HEK293T (cell line): ENCODE data around the gene ZNRD2.
"Not testable (repeated sequence)": the region's sequence is repeated elsewhere in the genome, so short reads cannot be mapped to it uniquely, and the experiment has no call there.

ENCODE experiments used
- CTCF ChIA-PET: fragments of 350-600 bp; formaldehyde crosslinking; extraction: SDS; loops from one replicate; lab custom pipeline; 2021; ENCODE audit warnings: antibody characterized with exemption, inconsistent platforms; lab: Yijun Ruan, JAX
- POLR2A ChIA-PET: fragments of 350-600 bp; formaldehyde crosslinking; extraction: SDS; loops from one replicate; lab custom pipeline; 2020; ENCODE audit warnings: antibody characterized with exemption, inconsistent platforms; lab: Yijun Ruan, JAX
- DNase-seq: peaks from one replicate; pipeline ENCODE4 v3.0.0; 2012; ENCODE audit warnings: mixed read lengths; ENCODE audit errors: extremely low spot score
- ARNT ChIP-seq: fragments of 450-650 bp; IDR thresholded peaks from 2 replicates; pipeline ENCODE4 v1.6.1; 2017; ENCODE audit warnings: mild to moderate bottlenecking
- BHLHE40 ChIP-seq: fragments of 450-650 bp; IDR thresholded peaks from 2 replicates; pipeline ENCODE4 v1.6.1; 2016; ENCODE audit warnings: mild to moderate bottlenecking, moderate library complexity, borderline replicate concordance
- CTBP1 ChIP-seq: fragments of 450-650 bp; IDR thresholded peaks from 2 replicates; pipeline ENCODE4 v1.6.1; 2016; ENCODE audit warnings: borderline replicate concordance
- ELF4 ChIP-seq: fragments of 450-650 bp; IDR thresholded peaks from 2 replicates; pipeline ENCODE4 v1.6.1; 2017; ENCODE audit warnings: antibody characterized with exemption
- FOXA1 ChIP-seq: fragments of 450-650 bp; IDR thresholded peaks from 2 replicates; pipeline ENCODE4 v1.6.1; 2016; ENCODE audit warnings: mild to moderate bottlenecking
- FOXK2 ChIP-seq: fragments of 450-650 bp; IDR thresholded peaks from 2 replicates; pipeline ENCODE4 v1.6.1; 2016; ENCODE audit warnings: mild to moderate bottlenecking
- FOXM1 ChIP-seq: fragments of 450-650 bp; IDR thresholded peaks from 2 replicates; pipeline ENCODE4 v1.6.1; 2017; ENCODE audit warnings: mild to moderate bottlenecking, borderline replicate concordance
- HDGF ChIP-seq: fragments of 450-650 bp; IDR thresholded peaks from 2 replicates; pipeline ENCODE4 v1.6.1; 2017; ENCODE audit warnings: antibody characterized with exemption, borderline replicate concordance
- L3MBTL2 ChIP-seq: fragments of 450-650 bp; conservative IDR thresholded peaks from 2 replicates; pipeline ENCODE4 v1.6.1; 2016; ENCODE audit warnings: mild to moderate bottlenecking
- LEF1 ChIP-seq: fragments of 450-650 bp; IDR thresholded peaks from 2 replicates; pipeline ENCODE4 v1.6.1; 2017; ENCODE audit warnings: mild to moderate bottlenecking, borderline replicate concordance
- NFRKB ChIP-seq: fragments of 450-650 bp; IDR thresholded peaks from 2 replicates; pipeline ENCODE4 v1.6.1; 2016; ENCODE audit warnings: mild to moderate bottlenecking, moderate library complexity
- SP1 ChIP-seq: fragments of 450-650 bp; IDR thresholded peaks from 2 replicates; pipeline ENCODE4 v1.6.1; 2017
- SUZ12 ChIP-seq: fragments of 450-650 bp; IDR thresholded peaks from 2 replicates; pipeline ENCODE4 v1.6.1; 2016; ENCODE audit warnings: mild to moderate bottlenecking
- TARDBP ChIP-seq: fragments of 450-650 bp; IDR thresholded peaks from 2 replicates; pipeline ENCODE4 v1.6.1; 2016
- ZNF384 ChIP-seq: fragments of 450-650 bp; IDR thresholded peaks from 2 replicates; pipeline ENCODE4 v1.6.1; 2016
- TF ChIP-seq, protein P1 (sequence below): fragments of 450-650 bp; IDR thresholded peaks from 2 replicates; pipeline ENCODE4 v1.6.1; 2016

ZNRD2 gene

DNA sequence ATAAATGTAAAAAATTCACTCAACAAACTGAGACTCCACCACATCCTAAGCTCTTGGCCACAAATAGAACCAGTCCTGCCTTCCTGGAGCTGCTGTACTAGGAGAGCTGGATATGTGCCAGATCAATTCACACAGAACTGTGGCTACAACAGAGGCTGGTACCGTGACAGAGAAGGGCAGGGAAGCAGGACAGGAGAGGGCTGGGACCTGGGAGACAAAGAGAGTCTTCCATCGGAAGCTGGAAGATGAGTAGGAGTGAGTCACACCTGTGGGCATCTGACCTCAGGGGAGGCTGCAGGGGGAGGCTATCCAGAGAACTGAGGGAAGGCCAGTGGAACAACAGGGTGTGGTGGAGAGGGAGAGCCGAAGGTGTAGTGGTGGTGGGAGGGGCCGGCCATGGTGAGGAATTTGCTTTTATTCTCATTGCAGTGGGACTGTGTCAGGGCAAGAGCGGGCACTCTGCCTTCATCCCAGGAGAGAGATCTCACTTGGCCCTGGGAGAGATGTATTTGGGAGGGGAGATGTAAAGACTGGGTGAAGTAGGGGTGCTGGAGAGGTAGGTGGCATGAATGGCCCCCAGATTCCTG is 10.2 kb upstream of the ZNRD2 start:
- ChIA-PET CTCF (interaction anchor here (0.9 to 2.2 kb wide), 7 partner anchors 8 to 220 kb away, joined by 3 to 12 read pairs (median 6); partner anchors contain the start of genes AP5B1, FAM89B and ZNRD2), POLR2A (interaction anchor here (0.9 to 3.7 kb wide), 12 partner anchors 10 to 298 kb away, joined by 3 to 47 read pairs (median 4); partner anchors contain the start of genes DPF2, FAM89B, MALAT1 and NEAT1)
- TF ChIP-seq ELF4 (no peak), FOXA1 (no peak), BHLHE40 (no peak), LEF1 (no peak), CTBP1 (no peak), HDGF (no peak)
- no peak for DNase-seq

DNA sequence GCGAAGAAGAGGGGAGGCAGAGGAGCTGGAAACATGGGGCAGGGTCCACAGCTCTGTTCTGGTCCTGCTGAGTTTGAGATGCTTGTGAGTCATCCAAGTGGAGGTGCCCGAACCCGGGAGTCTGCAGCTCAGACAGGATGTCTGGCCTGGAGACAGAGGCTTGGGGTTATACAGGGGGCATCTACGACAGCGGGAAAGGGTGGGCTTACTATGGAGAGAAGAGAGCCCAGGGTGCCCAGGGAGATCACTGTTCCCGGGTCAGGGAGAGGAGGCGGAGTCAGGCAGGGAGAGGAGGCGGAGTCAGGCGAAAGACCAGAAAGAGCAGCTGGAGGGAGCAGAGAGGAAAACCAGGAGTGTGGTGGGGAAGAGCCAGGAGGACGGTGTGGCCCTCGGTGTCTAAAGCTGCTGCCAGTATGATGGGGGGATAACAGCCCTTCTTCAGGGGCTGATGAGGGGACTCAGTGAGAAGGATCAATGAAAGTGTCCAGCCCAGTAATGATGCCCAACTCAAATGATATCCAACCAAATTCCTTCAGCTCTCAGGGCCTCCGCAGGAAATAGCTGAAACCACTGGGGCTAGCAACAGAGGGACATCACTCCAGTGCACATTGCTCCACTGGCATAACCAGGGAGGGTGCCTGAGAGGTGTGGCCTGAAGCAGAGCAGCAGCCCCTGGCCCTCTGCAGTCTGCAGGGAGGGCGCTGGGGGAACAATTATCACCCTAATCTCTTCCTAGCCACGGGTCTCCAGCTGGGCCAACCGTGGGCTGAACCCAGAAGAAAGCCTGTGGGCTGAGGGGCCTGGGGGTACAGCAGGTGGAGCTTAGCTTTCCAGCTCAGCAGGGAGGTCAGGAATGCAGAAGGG is 9.5 kb upstream of the ZNRD2 start:
- TF ChIP-seq FOXA1 = no peak
- TF ChIP-seq TARDBP = no peak
- TF ChIP-seq L3MBTL2 = no peak
- TF ChIP-seq HDGF = no peak
- TF ChIP-seq ARNT = no peak
- no peak for TF ChIP-seq SP1
- ChIA-PET POLR2A (interaction anchor here (0.9 to 3.7 kb wide), 10 partner anchors 9 to 227 kb away, joined by 3 to 47 read pairs (median 6); partner anchors contain the start of genes DPF2, FAM89B, MALAT1 and NEAT1), CTCF (interaction anchor here (0.9 to 2.1 kb wide), 5 partner anchors 9 to 220 kb away, joined by 3 to 12 read pairs (median 6); partner anchors contain the start of genes AP5B1, FAM89B and ZNRD2)
- DNase-seq = no peak

DNA sequence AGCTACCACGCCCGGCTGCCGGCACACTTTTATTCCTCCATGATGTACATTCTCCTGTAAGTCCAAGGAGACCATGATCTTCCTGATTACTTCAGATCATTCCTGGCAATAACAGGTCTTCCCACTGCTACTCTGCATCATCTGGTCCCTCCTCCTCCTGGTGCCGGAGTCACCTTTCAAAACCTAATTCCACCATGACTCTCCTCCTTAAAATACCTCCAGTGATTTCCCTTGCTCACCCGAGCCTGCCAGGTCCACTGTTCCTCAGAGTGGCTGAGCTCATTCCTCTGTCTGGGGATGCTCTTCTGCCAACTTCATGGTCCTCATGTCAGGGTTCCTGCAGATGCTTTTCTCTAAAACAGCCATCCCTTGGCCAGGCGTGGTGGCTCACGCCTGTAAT is 8.3 kb upstream of the ZNRD2 start:
- TF ChIP-seq ELF4 = no peak
- no peak for TF ChIP-seq BHLHE40
- TF ChIP-seq ZNF384 = no peak
- no peak for TF ChIP-seq CTBP1
- TF ChIP-seq FOXM1 = no peak
- TF ChIP-seq FOXA1 = no peak
- TF ChIP-seq LEF1 = no peak
- no peak for TF ChIP-seq SP1
- no peak for TF ChIP-seq FOXK2
- no peak for TF ChIP-seq ARNT
- TF ChIP-seq L3MBTL2 = no peak
- TF ChIP-seq TARDBP = no peak
- TF ChIP-seq HDGF = no peak
- ChIA-PET CTCF (interaction anchor here (0.8 kb wide), 1 partner anchor 21 kb away, joined by 3 read pairs; no protein-coding TSS in a partner anchor), POLR2A (interaction anchor here (1.6 to 3.7 kb wide), 2 partner anchors 8 to 10 kb away, joined by 5 to 47 read pairs; partner anchors contain the start of gene ZNRD2)
- no peak for DNase-seq

DNA sequence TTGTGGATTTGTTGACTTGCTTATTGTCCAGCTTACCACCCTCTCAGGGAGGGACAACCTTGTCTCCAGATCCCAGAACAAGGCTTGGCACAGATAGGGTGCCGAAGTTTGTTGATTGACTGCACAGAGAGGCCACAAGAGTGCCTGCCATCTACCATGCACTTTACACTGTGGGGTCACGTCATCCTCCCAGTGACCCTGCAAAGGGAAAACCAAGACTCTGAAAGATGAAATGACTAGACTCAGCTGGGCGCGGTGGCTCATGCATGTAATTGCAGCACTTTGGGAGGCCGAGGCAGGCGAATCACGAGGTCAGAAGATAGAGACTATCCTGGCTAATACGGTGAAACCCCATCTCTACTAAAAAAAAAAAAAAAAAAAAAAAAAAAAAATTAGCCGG is 7.5 kb upstream of the ZNRD2 start:
- POLR2A ChIA-PET = no interaction called here
- no peak for DNase-seq
- CTCF ChIA-PET = no interaction called here
- TF ChIP-seq TARDBP (no peak), FOXA1 (no peak), SUZ12 (no peak), ARNT (no peak), SP1 (no peak), HDGF (no peak), LEF1 (no peak), L3MBTL2 (no peak), CTBP1 (no peak), FOXM1 (no peak), NFRKB (no peak), ELF4 (no peak), BHLHE40 (no peak), ZNF384 (no peak), FOXK2 (no peak)
- TF ChIP-seq, protein P1, sequence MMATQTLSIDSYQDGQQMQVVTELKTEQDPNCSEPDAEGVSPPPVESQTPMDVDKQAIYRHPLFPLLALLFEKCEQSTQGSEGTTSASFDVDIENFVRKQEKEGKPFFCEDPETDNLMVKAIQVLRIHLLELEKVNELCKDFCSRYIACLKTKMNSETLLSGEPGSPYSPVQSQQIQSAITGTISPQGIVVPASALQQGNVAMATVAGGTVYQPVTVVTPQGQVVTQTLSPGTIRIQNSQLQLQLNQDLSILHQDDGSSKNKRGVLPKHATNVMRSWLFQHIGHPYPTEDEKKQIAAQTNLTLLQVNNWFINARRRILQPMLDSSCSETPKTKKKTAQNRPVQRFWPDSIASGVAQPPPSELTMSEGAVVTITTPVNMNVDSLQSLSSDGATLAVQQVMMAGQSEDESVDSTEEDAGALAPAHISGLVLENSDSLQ = no peak

DNA sequence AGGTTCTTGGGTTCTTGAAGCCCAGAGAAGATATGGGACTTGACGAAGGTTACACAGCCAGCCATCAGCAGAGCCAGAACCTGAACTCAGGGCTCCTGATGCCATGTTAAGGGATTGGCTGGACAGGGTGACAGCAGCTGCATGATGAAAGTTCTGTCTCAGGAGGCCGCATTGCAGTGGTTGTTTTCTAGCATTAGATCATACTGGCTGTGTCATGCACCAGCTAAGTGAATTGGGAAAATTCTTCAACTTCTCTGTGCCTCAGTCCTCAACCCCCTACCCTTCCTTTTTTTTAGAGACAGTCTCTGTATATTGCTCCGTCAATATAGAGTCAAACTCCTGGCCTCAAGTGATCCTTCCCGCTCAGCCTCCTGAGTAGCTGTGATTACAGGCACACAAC is 6.7 kb upstream of the ZNRD2 start:
- DNase-seq = no peak
- ChIA-PET CTCF (no interaction called here), POLR2A (no interaction called here)
- TF ChIP-seq CTBP1 (no peak), ELF4 (no peak), BHLHE40 (no peak), TARDBP (no peak), HDGF (no peak), ARNT (no peak), SP1 (no peak), NFRKB (no peak), L3MBTL2 (no peak), LEF1 (no peak), ZNF384 (no peak), FOXK2 (no peak), FOXA1 (no peak), FOXM1 (no peak)

DNA sequence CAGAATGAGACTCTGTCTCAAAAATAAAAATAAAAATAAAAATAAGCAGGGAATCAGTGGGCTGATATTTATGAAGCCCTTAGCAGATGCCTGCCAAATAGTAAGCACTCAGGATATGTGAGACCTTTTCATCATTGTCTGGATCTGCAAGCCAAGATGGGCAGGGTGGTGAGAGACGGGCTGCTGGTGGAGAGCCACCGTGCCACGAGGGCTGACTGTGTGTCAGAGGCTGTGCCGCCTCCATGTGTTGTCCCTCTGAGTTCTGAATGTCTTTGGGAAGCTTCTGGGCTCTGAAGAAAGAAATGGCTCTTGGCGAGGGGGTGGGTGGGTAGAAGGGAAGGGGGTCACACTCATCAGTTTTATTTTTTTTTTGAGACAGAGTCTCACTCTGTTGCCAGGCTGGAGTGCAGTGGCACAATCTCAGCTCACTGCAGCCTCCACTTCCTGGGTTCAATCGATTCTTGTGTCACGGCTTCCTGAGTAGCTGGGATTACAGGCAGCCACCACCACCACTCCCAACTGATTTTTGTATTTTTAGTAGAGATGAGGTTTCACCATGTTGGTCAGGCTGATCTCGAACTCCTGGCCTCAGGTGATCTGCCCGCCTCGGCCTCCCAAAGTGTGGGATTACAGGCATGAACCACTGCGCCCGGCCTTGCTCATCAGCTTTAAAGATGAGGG is 5.3 kb upstream of the ZNRD2 start:
- DNase-seq, CTCF ChIA-PET: not testable (repeated sequence)
- POLR2A ChIA-PET = interaction anchor here (1.0 kb wide), 1 partner anchor 13 kb away, joined by 3 read pairs; no protein-coding TSS in a partner anchor
